Mesenteric fat pad (tissue), 1 donor: ENCODE measurements around the gene PFDN1. TPM values are rescaled to one million over a fixed set of nuclear protein-coding genes. Genes with fewer than 3 reads are reported as not detected.
A peak's percentile ranks its signal among the peaks of the same experiment; 100 is the strongest.
"Not testable (repeated sequence)": the region's sequence is repeated elsewhere in the genome, so short reads cannot be mapped to it uniquely, and the experiment has no call there.

ENCODE experiments used
- DNase-seq: peaks from one replicate; pipeline ENCODE4 v3.0.0-alpha.2; 2020; ENCODE audit warnings: low spot score
- long read RNA-seq: library from polyadenylated mRNA; unstranded; transcript quantifications from one replicate; pipeline ENCODE4 v2.0.0, GENCODE V29; 2020
- total RNA-seq: library from RNA; stranded (reverse); fragmentation: NEBNext Ultra II Directional; extraction: Animal tissue kit (Norgen Biotek cat#: 25700); gene quantifications from one replicate; pipeline ENCODE4 v1.2.1, GENCODE V29; 2021
- donor health status: DM: yes; HTN: yes; CAD: no.

The PFDN1 gene, protein sequence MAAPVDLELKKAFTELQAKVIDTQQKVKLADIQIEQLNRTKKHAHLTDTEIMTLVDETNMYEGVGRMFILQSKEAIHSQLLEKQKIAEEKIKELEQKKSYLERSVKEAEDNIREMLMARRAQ
- total RNA-seq, result 49.8 TPM
- long read RNA-seq, transcript PFDN1-203 (3 exons, 1,091 nt), result minor isoform, 23 of 172 reads
- long read RNA-seq, transcript PFDN1-201 (4 exons, 1,352 nt), result major isoform, 113 of 172 reads
- long read RNA-seq, partial matches to known transcripts, result 1 of 172 reads
- long read RNA-seq, other reads (novel, unspliced or antisense), result 35 of 172 reads

DNA sequence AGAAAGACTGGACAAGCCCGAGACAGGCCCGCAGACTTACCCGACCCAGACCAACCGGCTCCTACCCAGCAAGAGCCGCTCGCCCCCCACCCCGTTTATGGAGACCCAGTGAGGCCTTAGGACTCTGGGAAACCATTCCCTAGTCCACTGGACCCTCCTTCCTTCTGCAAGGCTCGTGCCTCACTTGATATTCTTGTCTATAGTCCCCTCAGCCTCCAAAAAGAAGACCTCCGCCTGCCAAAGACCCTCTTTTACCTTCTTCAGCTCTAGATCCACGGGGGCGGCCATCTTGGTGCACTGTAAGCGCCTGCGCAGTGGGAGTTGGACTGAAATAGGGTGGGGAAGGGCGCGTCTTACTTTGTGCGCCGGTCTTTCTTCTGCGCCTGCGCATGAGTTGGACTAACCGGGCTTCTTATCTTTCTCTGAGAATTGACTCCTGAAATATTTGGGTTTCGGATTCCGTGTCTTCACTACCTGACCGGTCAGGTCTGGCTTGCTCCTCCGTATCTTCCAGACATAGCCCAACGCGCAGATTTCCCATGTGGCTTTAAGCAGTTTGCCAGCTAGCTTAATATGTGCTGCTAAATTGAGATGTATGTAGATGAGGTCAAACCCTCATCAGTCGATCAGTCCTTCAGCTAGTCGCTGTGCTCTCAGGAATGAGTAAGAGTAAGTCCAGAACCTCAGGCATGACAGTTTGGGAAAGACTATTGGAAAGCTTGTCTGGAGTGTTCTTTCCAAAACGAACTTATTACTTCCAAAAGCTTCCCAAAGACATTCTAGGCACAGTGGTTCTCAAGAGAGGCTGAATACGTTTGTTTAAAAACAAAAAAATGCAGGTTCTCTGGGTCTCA is at the start of gene PFDN1:
PFDN1 (minus strand) TSS at position 316 of the 854 bp plus-strand sequence; CDS start at position 288, 28 bp downstream.
- DNase-seq, result peak; percentile 97

GRCh38 chr5:140351609-140352334 is 48.9 kb upstream of the PFDN1 start:
- DNase-seq, result no peak

GRCh38 chr5:140349244-140349643 is 46.3 kb upstream of the PFDN1 start:
- no peak for DNase-seq

- no peak for DNase-seq
Observed at GRCh38 chr5:140348104-140348503, 45.2 kb upstream of the PFDN1 start.

DNA sequence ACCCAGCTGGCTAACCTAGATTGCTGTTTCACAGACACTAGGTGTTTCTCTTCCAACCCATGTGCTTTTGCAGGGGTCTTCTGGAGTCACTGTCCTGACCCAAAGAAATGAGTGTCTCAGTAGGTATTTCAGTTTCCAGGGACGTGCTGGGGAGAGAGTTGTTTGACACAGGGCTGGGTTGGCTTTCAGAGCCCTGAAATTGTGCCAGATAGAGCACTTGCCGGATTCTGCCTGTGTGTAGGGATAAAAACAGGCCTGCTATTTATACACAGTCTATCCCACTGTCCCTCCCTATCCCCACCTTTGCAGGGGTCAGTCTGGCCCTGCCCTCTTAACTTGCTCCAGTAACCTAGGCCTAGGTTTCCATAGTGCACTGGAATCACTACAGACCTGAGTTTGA is 44.5 kb upstream of the PFDN1 start:
- no peak for DNase-seq

GRCh38 chr5:140346348-140347221 is 43.7 kb upstream of the PFDN1 start, which contains the start of gene HBEGF:
Gene HBEGF (minus strand): TSS chr5:140346603. CDS start chr5:140346328, 275 bp downstream.
- peak; percentile 95 for DNase-seq

GRCh38 chr5:140345919-140346347 is 43.0 kb upstream of the PFDN1 start:
- DNase-seq, result peak; percentile 91

- DNase-seq, result no peak
Observed at GRCh38 chr5:140344683-140345423, 42.0 kb upstream of the PFDN1 start.

DNA sequence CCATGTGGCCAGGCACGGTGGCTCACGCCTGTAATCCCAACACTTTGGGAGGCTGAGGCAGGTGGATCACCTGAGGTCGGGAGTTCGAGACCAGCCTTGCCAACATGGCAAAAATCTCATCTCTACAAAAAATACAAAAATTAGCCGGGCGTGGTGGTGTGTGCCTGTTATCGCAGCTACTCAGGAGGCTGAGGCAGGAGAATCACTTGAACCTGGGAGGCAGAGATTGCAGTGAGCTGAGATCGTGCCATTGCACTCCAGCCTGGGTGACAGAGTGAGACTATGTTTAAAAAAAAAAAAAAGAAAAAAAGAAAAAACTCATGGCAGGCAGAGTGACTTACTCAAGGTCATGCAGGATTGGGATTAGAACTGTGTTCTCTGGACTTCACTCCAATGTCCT is 40.9 kb upstream of the PFDN1 start:
- DNase-seq, result not testable (repeated sequence)

DNA sequence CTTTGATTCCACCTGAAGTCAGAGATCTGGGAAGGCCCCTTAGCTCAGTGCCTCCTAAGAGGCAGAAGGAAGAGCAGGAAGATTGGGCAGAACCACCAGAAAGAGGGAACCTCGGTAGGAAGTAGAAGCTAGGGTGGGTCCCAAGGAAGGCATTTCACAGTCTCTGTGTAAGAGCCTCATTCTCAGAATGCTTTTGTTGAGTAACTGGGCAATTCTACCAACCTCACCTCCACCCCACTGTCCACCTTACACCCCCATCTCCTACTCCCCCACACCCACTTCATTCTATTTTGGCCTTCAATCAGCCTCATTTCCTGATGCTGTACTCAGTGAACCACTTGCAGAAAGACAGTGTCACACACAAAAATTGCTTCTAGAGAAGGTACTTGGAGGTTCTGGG is 40.0 kb upstream of the PFDN1 start:
- DNase-seq, result no peak

- DNase-seq, result no peak
Observed at GRCh38 chr5:140342287-140342686, 39.4 kb upstream of the PFDN1 start.

- no peak for DNase-seq
Observed at GRCh38 chr5:140341591-140341990, 38.7 kb upstream of the PFDN1 start.

DNA sequence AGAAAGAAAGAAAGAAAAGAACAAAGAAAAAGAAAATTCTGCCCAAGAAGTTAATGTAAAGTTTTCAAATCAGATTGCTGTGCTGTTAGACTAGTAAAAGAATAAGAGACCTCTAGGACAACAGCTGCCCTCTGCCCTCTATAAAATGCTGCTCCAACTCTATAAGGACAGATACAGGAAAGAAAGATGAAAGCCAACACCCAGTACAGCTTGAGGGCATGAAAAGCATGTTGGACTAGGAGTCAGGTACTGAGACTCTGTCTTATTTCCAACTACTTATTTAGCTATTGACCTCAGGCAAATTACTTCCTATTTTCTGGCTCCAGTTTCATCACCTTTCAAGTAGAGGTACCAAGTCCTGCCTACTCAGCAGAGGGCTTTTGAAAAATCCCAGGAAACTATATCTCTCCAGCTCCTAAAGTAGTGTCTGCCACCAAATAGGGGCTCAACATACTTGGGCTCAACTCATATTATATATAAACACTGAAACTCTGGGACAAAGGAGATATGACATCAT is 37.8 kb upstream of the PFDN1 start:
- DNase-seq, result no peak

- no peak for DNase-seq
Observed at GRCh38 chr5:140339636-140340035, 36.7 kb upstream of the PFDN1 start.

- no peak for DNase-seq
Observed at GRCh38 chr5:140338908-140339307, 36.0 kb upstream of the PFDN1 start.

- DNase-seq, result no peak
Observed at GRCh38 chr5:140338336-140338735, 35.4 kb upstream of the PFDN1 start.

- no peak for DNase-seq
Observed at GRCh38 chr5:140337880-140338279, 35.0 kb upstream of the PFDN1 start.

GRCh38 chr5:140336388-140336787 is 33.5 kb upstream of the PFDN1 start:
- no peak for DNase-seq

DNA sequence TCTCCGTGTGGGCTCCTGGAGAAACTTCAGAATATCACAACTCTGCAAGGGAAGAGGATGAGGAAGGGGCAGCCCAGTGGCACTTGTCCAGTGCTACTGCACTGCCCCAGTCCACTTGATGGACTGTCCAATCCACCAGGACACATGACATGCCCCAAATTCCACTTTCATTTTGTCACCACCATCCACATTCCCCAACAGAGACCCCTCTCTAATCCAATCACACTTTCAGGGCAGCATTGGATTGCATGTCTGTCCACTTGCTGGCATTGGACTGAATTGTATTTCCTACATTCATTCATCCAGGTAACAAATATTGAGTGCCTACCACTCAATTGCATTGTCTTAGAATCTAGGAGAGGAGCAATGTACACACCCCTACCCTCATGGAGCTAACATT is 28.7 kb upstream of the PFDN1 start:
- DNase-seq, result no peak
